ENCODE data around the gene TMEM87A.

- TF ChIP-seq CTCF (conservative IDR thresholded peaks at IDR 0.05; ENCODE audit: low read depth in 2 of 2) (no peak), EZH2 (IDR thresholded peaks at IDR 0.05; ENCODE audit: low read depth, unreplicated experiment) (no peak), EZH2phosphoT487 (IDR thresholded peaks at IDR 0.05; ENCODE audit: unreplicated experiment) (no peak), POLR2AphosphoS5 (IDR thresholded peaks at IDR 0.05; ENCODE audit: low read depth) (no peak), CREB1 (CRISPR knock-in tag; IDR thresholded peaks at IDR 0.05; ENCODE audit: low read depth) (no peak), NANOG (IDR thresholded peaks at IDR 0.05; ENCODE audit: borderline replicate concordance) (no peak), JUNB (IDR thresholded peaks at IDR 0.05; ENCODE audit: unreplicated experiment) (no peak), STAT1 (IDR thresholded peaks at IDR 0.05; ENCODE audit: unreplicated experiment) (no peak)
- TF ChIP-seq, protein P1, sequence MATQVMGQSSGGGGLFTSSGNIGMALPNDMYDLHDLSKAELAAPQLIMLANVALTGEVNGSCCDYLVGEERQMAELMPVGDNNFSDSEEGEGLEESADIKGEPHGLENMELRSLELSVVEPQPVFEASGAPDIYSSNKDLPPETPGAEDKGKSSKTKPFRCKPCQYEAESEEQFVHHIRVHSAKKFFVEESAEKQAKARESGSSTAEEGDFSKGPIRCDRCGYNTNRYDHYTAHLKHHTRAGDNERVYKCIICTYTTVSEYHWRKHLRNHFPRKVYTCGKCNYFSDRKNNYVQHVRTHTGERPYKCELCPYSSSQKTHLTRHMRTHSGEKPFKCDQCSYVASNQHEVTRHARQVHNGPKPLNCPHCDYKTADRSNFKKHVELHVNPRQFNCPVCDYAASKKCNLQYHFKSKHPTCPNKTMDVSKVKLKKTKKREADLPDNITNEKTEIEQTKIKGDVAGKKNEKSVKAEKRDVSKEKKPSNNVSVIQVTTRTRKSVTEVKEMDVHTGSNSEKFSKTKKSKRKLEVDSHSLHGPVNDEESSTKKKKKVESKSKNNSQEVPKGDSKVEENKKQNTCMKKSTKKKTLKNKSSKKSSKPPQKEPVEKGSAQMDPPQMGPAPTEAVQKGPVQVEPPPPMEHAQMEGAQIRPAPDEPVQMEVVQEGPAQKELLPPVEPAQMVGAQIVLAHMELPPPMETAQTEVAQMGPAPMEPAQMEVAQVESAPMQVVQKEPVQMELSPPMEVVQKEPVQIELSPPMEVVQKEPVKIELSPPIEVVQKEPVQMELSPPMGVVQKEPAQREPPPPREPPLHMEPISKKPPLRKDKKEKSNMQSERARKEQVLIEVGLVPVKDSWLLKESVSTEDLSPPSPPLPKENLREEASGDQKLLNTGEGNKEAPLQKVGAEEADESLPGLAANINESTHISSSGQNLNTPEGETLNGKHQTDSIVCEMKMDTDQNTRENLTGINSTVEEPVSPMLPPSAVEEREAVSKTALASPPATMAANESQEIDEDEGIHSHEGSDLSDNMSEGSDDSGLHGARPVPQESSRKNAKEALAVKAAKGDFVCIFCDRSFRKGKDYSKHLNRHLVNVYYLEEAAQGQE (IDR thresholded peaks at IDR 0.05; ENCODE audit: unreplicated experiment): no peak
- TF ChIP-seq, protein P2, sequence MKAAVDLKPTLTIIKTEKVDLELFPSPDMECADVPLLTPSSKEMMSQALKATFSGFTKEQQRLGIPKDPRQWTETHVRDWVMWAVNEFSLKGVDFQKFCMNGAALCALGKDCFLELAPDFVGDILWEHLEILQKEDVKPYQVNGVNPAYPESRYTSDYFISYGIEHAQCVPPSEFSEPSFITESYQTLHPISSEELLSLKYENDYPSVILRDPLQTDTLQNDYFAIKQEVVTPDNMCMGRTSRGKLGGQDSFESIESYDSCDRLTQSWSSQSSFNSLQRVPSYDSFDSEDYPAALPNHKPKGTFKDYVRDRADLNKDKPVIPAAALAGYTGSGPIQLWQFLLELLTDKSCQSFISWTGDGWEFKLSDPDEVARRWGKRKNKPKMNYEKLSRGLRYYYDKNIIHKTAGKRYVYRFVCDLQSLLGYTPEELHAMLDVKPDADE (IDR thresholded peaks at IDR 0.05): no peak
These were observed 81.5 kb downstream of the TMEM87A start for GRCh38 chr15:42191610-42192346.
